Left lung (tissue), 10 donors: ENCODE data around the gene C1QTNF1. TPM values are rescaled to one million over a fixed set of nuclear protein-coding genes. Genes with fewer than 3 reads are reported as not detected.

Experiments used
- ATAC-seq: fragments of 200-7000 bp; cut with Tn5 transposase; one replicate; pipeline ENCODE4 v1.9.1; 2020; ENCODE audit warnings: moderate library complexity
- DNase-seq, 4 donors: peaks; one replicate each; pipeline ENCODE4 v3.0.0-alpha.2; 2013 to 2020
- H3K27ac ChIP-seq, 2 donors: fragments of 200-600 bp; sonication (generic) in 1 of 2; one replicate each; pipeline versions ENCODE4 v1.5.0 to v1.8.0; 2020 to 2021
- H3K27me3 ChIP-seq, 2 donors: fragments of 200-600 bp; sonication (generic) in 1 of 2; one replicate each; pipeline versions ENCODE4 v1.5.0 to v1.8.0; 2020 to 2021
- H3K36me3 ChIP-seq, 2 donors: fragments of 200-600 bp; sonication (generic) in 1 of 2; one replicate each; pipeline versions ENCODE4 v1.5.0 to v1.8.0; 2020 to 2021
- H3K4me1 ChIP-seq, 2 donors: fragments of 200-600 bp; one replicate each; pipeline ENCODE4 v1.8.0; 2021
- H3K4me3 ChIP-seq, 2 donors: fragments of 200-600 bp; sonication (generic) in 1 of 2; one replicate each; pipeline versions ENCODE4 v1.5.0 to v1.8.0; 2020 to 2021; ENCODE audit warnings: mild to moderate bottlenecking in 1 of 2
- H3K9me3 ChIP-seq, 2 donors: fragments of 200-600 bp; sonication (generic) in 1 of 2; one replicate each; pipeline versions ENCODE4 v1.5.0 to v1.8.0; 2020 to 2021
- intact Hi-C, 2 donors: fragments of 100-400 bp; cut with DNase I; formaldehyde crosslinking; loops; one replicate each; pipeline versions ENCODE4 v1.11.2 to v1.14.2; 2022
- polyA plus RNA-seq, 6 donors: library from polyadenylated mRNA; unstranded; fragments of 120-200 nt; gene quantifications; one replicate each; pipeline ENCODE4 v1.2.1, GENCODE V29; 2013; ENCODE audit not compliant: insufficient read length in 6 of 6
- total RNA-seq, 2 donors: library from RNA; stranded (reverse); fragmentation: NEBNext Ultra II Directional; extraction: Animal tissue kit (Norgen Biotek cat#: 25700); gene quantifications; one replicate each; pipeline ENCODE4 v1.2.1, GENCODE V29; 2021
- TF ChIP-seq, protein P1 (sequence below), 2 donors: fragments of 200-600 bp; sonication (generic) in 1 of 2; IDR thresholded peaks; one replicate each; pipeline versions ENCODE4 v1.5.0 to v1.8.0; 2021; ENCODE audit warnings: antibody characterized with exemption in 2 of 2
- donor health status: DM: no; HTN: yes; CAD: no.
- donor health status: DM: no; HTN: no; CAD: no.

The C1QTNF1 gene
- total and polyA plus RNA-seq, 8 donors, result 1.4 to 31.4 (median 2.2) TPM

GRCh38 chr17:79053251-79053925, 29.4 kb downstream of the C1QTNF1 start:
- ATAC-seq (no peak), DNase-seq (peak in 1 of 4 donors; percentile 18)
- Histone ChIP-seq H3K27me3 (no peaks in the 10 kb centered on the region), H3K4me3 (no peak overlapping the region), H3K4me1 (peaks cover 0 to 5% of the 10 kb centered on the region in 2 donors), H3K9me3 (peaks cover 0 to 3% of the 10 kb centered on the region in 2 donors), H3K36me3 (no peaks in the 10 kb centered on the region), H3K27ac (no peak overlapping the region)
- intact Hi-C loops, result no loop called here
- TF ChIP-seq, protein P1, sequence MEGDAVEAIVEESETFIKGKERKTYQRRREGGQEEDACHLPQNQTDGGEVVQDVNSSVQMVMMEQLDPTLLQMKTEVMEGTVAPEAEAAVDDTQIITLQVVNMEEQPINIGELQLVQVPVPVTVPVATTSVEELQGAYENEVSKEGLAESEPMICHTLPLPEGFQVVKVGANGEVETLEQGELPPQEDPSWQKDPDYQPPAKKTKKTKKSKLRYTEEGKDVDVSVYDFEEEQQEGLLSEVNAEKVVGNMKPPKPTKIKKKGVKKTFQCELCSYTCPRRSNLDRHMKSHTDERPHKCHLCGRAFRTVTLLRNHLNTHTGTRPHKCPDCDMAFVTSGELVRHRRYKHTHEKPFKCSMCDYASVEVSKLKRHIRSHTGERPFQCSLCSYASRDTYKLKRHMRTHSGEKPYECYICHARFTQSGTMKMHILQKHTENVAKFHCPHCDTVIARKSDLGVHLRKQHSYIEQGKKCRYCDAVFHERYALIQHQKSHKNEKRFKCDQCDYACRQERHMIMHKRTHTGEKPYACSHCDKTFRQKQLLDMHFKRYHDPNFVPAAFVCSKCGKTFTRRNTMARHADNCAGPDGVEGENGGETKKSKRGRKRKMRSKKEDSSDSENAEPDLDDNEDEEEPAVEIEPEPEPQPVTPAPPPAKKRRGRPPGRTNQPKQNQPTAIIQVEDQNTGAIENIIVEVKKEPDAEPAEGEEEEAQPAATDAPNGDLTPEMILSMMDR (IDR thresholded peaks at IDR 0.05), result no peak

- Histone ChIP-seq H3K27me3 (no peaks in the 10 kb centered on the region), H3K27ac (no peak overlapping the region), H3K36me3 (no peaks in the 10 kb centered on the region), H3K9me3 (peaks cover 0 to 3% of the 10 kb centered on the region in 2 donors), H3K4me1 (peaks cover 0 to 9% of the 10 kb centered on the region in 2 donors), H3K4me3 (no peak overlapping the region)
- intact Hi-C loops, result no loop called here
- DNase-seq (peak in 1 of 4 donors; percentile 1), ATAC-seq (no peak)
- TF ChIP-seq, protein P1 (IDR thresholded peaks at IDR 0.05), result no peak
Observed at GRCh38 chr17:79054200-79054960, 30.4 kb downstream of the C1QTNF1 start.

GRCh38 chr17:79055197-79055596, 31.2 kb downstream of the C1QTNF1 start:
- H3K27ac ChIP-seq, result no peak overlapping the region
- H3K27me3 ChIP-seq, result no peaks in the 10 kb centered on the region
- intact Hi-C loops, result no loop called here
- peaks cover 0 to 3% of the 10 kb centered on the region in 2 donors for H3K9me3 ChIP-seq
- DNase-seq (no peak), ATAC-seq (no peak)
- TF ChIP-seq, protein P1 (IDR thresholded peaks at IDR 0.05), result no peak
- no peak overlapping the region for H3K4me3 ChIP-seq
- H3K4me1 ChIP-seq, result peaks cover 0 to 9% of the 10 kb centered on the region in 2 donors
- no peaks in the 10 kb centered on the region for H3K36me3 ChIP-seq

- Histone ChIP-seq H3K27ac (no peak overlapping the region), H3K4me1 (peaks cover 0 to 9% of the 10 kb centered on the region in 2 donors), H3K36me3 (no peaks in the 10 kb centered on the region), H3K27me3 (no peaks in the 10 kb centered on the region), H3K4me3 (no peak overlapping the region), H3K9me3 (peaks cover 0 to 3% of the 10 kb centered on the region in 2 donors)
- ATAC-seq (peak; percentile 19), DNase-seq (peak in 1 of 4 donors; percentile 15)
- intact Hi-C loops, result no loop called here
- TF ChIP-seq, protein P1 (IDR thresholded peaks at IDR 0.05), result no peak
Observed at GRCh38 chr17:79057737-79058385, 33.9 kb downstream of the C1QTNF1 start.

GRCh38 chr17:79062691-79063090, 38.7 kb downstream of the C1QTNF1 start:
- ATAC-seq, result no peak
- intact Hi-C loops, result no loop called here
- Histone ChIP-seq H3K9me3 (no peaks in the 10 kb centered on the region), H3K27ac (no peak overlapping the region), H3K36me3 (no peaks in the 10 kb centered on the region), H3K4me3 (no peak overlapping the region), H3K27me3 (no peaks in the 10 kb centered on the region), H3K4me1 (peaks cover 0 to 9% of the 10 kb centered on the region in 2 donors)
- DNase-seq, result peak in 1 of 4 donors; percentile 25
- TF ChIP-seq, protein P1 (IDR thresholded peaks at IDR 0.05), result no peak
